Right atrium auricular region (tissue), 2 donors: ENCODE data around the gene MYBBP1A. TPM values are rescaled to one million over a fixed set of nuclear protein-coding genes. Genes with fewer than 3 reads are reported as not detected.

Source experiments
- DNase-seq: peaks from one replicate; pipeline ENCODE4 v3.0.0-alpha.2; 2019; ENCODE audit warnings: low spot score
- H3K27ac ChIP-seq, 2 donors: fragments of 200-600 bp; sonication (generic); 1 replicate in 1 of 2; 2 replicates in 1 of 2; pipeline ENCODE4 v1.5.1; 2016 to 2019
- H3K27me3 ChIP-seq, 2 donors: fragments of 200-600 bp; sonication (generic); one replicate each; pipeline versions ENCODE4 v1.5.1 to v1.6.0; 2017 to 2019
- H3K36me3 ChIP-seq: fragments of 200-600 bp; sonication (generic); one replicate; pipeline ENCODE4 v1.5.1; 2016
- H3K4me1 ChIP-seq, 2 donors: fragments of 200-600 bp; sonication (generic); one replicate each; pipeline versions ENCODE4 v1.5.1 to v1.6.0; 2017 to 2019
- H3K4me3 ChIP-seq, 2 donors: fragments of 200-600 bp; sonication (generic); 1 replicate in 1 of 2; 2 replicates in 1 of 2; pipeline ENCODE4 v1.5.1; 2017 to 2019; ENCODE audit warnings: mild to moderate bottlenecking in 1 of 2, moderate library complexity in 1 of 2
- H3K9me3 ChIP-seq, 2 donors: fragments of 200-600 bp; sonication (generic); one replicate each; pipeline ENCODE4 v1.5.1; 2019
- CTCF ChIP-seq, 2 donors: fragments of 200-600 bp; sonication (generic); IDR thresholded peaks; one replicate each; pipeline ENCODE4 v1.5.1; 2019; ENCODE audit warnings: antibody characterized with exemption in 2 of 2
- total RNA-seq, 2 donors: library from RNA; depleted of rRNA; stranded (reverse); fragments of >200 nt; gene quantifications; one replicate each; pipeline ENCODE4 v1.1.0, GENCODE V29; 2016

MYBBP1A gene
- total RNA-seq, 2 donors from 2014 or later: 19.6 to 25.8 TPM

- Histone ChIP-seq H3K4me1 (peaks cover 0 to 85% of the 10 kb centered on the region in 2 donors), H3K27me3 (no peaks in the 10 kb centered on the region), H3K36me3 (peaks cover 20% of the 10 kb centered on the region), H3K9me3 (no peaks in the 10 kb centered on the region), H3K4me3 (no peak overlapping the region), H3K27ac (peak overlapping the region; percentile 49 to 51)
- no peak for TF ChIP-seq CTCF (IDR thresholded peaks at IDR 0.05)
- DNase-seq: no peak
These were observed 20.7 kb downstream of the MYBBP1A start for GRCh38 chr17:4534515-4534914.

- TF ChIP-seq CTCF (IDR thresholded peaks at IDR 0.05): no peak
- no peak for DNase-seq
- H3K9me3 ChIP-seq: no peaks in the 10 kb centered on the region
- peaks cover 0 to 82% of the 10 kb centered on the region in 2 donors for H3K4me1 ChIP-seq
- H3K27me3 ChIP-seq: no peaks in the 10 kb centered on the region
- H3K27ac ChIP-seq: peak overlapping the region; percentile 49 to 51
- H3K36me3 ChIP-seq: peaks cover 13% of the 10 kb centered on the region
- no peak overlapping the region for H3K4me3 ChIP-seq
These were observed 21.4 kb downstream of the MYBBP1A start for GRCh38 chr17:4533523-4534504.

- DNase-seq: no peak
- Histone ChIP-seq H3K27ac (peak overlapping the region in 1 of 2 donors; percentile 49), H3K4me1 (peaks cover 0 to 73% of the 10 kb centered on the region in 2 donors), H3K9me3 (no peaks in the 10 kb centered on the region), H3K36me3 (peaks cover 5% of the 10 kb centered on the region), H3K4me3 (no peak overlapping the region), H3K27me3 (no peaks in the 10 kb centered on the region)
- TF ChIP-seq CTCF (IDR thresholded peaks at IDR 0.05): no peak
These were observed 22.2 kb downstream of the MYBBP1A start for GRCh38 chr17:4532860-4533522.

GRCh38 chr17:4531988-4532736 lies 23.0 kb downstream of the MYBBP1A start:
- H3K4me1 ChIP-seq: peaks cover 0 to 71% of the 10 kb centered on the region in 2 donors
- H3K4me3 ChIP-seq: no peak overlapping the region
- H3K27ac ChIP-seq: peak overlapping the region in 1 of 2 donors; percentile 35

More at GRCh38 chr17:4531988-4532736, 23.0 kb downstream of the MYBBP1A start:
- DNase-seq: no peak
- Histone ChIP-seq H3K36me3 (no peaks in the 10 kb centered on the region), H3K9me3 (no peaks in the 10 kb centered on the region), H3K27me3 (no peaks in the 10 kb centered on the region)
- TF ChIP-seq CTCF (IDR thresholded peaks at IDR 0.05): no peak
